ENCODE results near the gene LRRC42. TPM values are rescaled to one million over a fixed set of nuclear protein-coding genes. Genes with fewer than 3 reads are reported as not detected.

LRRC42 gene
- total RNA-seq, 2 experiments from 2014 or later = 19.5 to 19.9 TPM

Other genes with a start within 250 kb of the LRRC42 start
- not detected for gene GLIS1, start 207.2 kb upstream of the LRRC42 start, total RNA-seq
- gene NDC1, start 108.1 kb upstream of the LRRC42 start, total RNA-seq = 10 to 100 TPM; 25.4 to 26.6 TPM
- gene YIPF1, start 56.6 kb upstream of the LRRC42 start, total RNA-seq = 10 to 100 TPM; 16.3 to 20.6 TPM
- gene DIO1, start 52.2 kb upstream of the LRRC42 start, total RNA-seq = not detected
- 10 to 100 TPM; 71.8 to 74.3 TPM for gene IFT25, start 651 bp upstream of the LRRC42 start, total RNA-seq
- gene LDLRAD1, start 71.8 kb downstream of the LRRC42 start, total RNA-seq = not detected
- gene TMEM59, start 106.9 kb downstream of the LRRC42 start, total RNA-seq = 100 to 1,000 TPM; 195 to 210 TPM
- gene TCEANC2, start 107.3 kb downstream of the LRRC42 start, total RNA-seq = 10 to 100 TPM; 13.5 to 14.9 TPM
- gene CDCP2, start 206.7 kb downstream of the LRRC42 start, total RNA-seq = not detected